A673 (cell line): ENCODE measurements around the gene PTPN23. TPM values are rescaled to one million over a fixed set of nuclear protein-coding genes. Genes with fewer than 3 reads are reported as not detected.

Source experiments
- BruUV-seq: library from RNA; stranded (reverse); fragments of 400-500 nt; replicated peaks from 2 replicates; lab custom pipeline; 2021; lab: Mats Ljungman, UMichigan
- CTCF ChIA-PET: fragments of 300-600 bp; sonication (Branson Sonifier 250); formaldehyde crosslinking; loops from one replicate; lab custom pipeline; 2022; ENCODE audit warnings: antibody characterized with exemption; lab: Charles Lee
- POLR2A ChIA-PET: fragments of 300-600 bp; sonication (Branson Sonifier 250); formaldehyde crosslinking; loops from one replicate; lab custom pipeline; 2022; ENCODE audit warnings: antibody characterized with exemption; ENCODE audit not compliant: low non-redundant PET; lab: Charles Lee
- DNase-seq: peaks from one replicate; pipeline ENCODE4 v3.0.0-alpha.2; 2015; ENCODE audit warnings: low spot score
- H3K27ac ChIP-seq: fragments of 200-600 bp; sonication (generic); 2 replicates; pipeline ENCODE4 v1.5.1; 2016; ENCODE audit warnings: mixed run types, low read depth, mild to moderate bottlenecking, mixed read lengths, antibody characterized with exemption, low read length; ENCODE audit not compliant: poor library complexity, severe bottlenecking
- H3K27me3 ChIP-seq: fragments of 200-600 bp; sonication (generic); replicated peaks from 2 replicates; pipeline ENCODE4 v1.6.1; 2017; ENCODE audit warnings: mixed run types, low read depth, mild to moderate bottlenecking, mixed read lengths, antibody characterized with exemption, low read length; ENCODE audit not compliant: insufficient read depth, poor library complexity
- H3K36me3 ChIP-seq: fragments of 200-600 bp; sonication (generic); 2 replicates; pipeline ENCODE4 v1.6.1; 2016; ENCODE audit warnings: mixed run types, mild to moderate bottlenecking, mixed read lengths, antibody characterized with exemption, low read length; ENCODE audit not compliant: insufficient read depth, poor library complexity, severe bottlenecking
- H3K4me1 ChIP-seq: fragments of 200-600 bp; sonication (generic); 2 replicates; pipeline ENCODE4 v1.6.1; 2017; ENCODE audit warnings: mixed run types, mild to moderate bottlenecking, mixed read lengths, antibody characterized with exemption, low read length; ENCODE audit not compliant: insufficient read depth, poor library complexity, severe bottlenecking
- H3K4me3 ChIP-seq: fragments of 200-600 bp; sonication (generic); 2 replicates; pipeline ENCODE4 v1.5.1; 2016; ENCODE audit warnings: low read depth, mixed run types, mild to moderate bottlenecking, mixed read lengths, low read length; ENCODE audit not compliant: poor library complexity, severe bottlenecking
- H3K9me3 ChIP-seq: fragments of 200-600 bp; sonication (generic); 2 replicates; pipeline ENCODE4 v1.6.1; 2016; ENCODE audit warnings: mixed run types, low read depth, mild to moderate bottlenecking, mixed read lengths, antibody characterized with exemption, low read length; ENCODE audit not compliant: poor library complexity, severe bottlenecking
- EZH2 ChIP-seq: fragments of 200-600 bp; sonication (generic); IDR thresholded peaks from 2 replicates; pipeline ENCODE4 v1.6.1; 2017; ENCODE audit warnings: borderline replicate concordance, low read depth, mild to moderate bottlenecking, mixed read lengths, antibody characterized with exemption, low read length; ENCODE audit not compliant: poor library complexity, severe bottlenecking
- intact Hi-C: fragments of 100-400 bp; cut with micrococcal nuclease; formaldehyde crosslinking; loops from one replicate; pipeline ENCODE4 v1.10.0; 2022; ENCODE audit not compliant: unreplicated experiment
- total RNA-seq: library from RNA; stranded (reverse); gene quantifications from 2 replicates; pipeline ENCODE4 v1.2.3, GENCODE V29; 2021
- TF ChIP-seq, protein P1 (sequence below): fragments of 300-800, 200-600 bp; sonication (generic); conservative IDR thresholded peaks from 2 replicates; pipeline ENCODE4 v1.5.1; 2017; ENCODE audit warnings: low read depth, mild to moderate bottlenecking, antibody characterized with exemption, low read length, moderate library complexity, mixed read lengths

Gene PTPN23
- total RNA-seq, 1 experiment from 2014 or later = 24.0 TPM

DNA sequence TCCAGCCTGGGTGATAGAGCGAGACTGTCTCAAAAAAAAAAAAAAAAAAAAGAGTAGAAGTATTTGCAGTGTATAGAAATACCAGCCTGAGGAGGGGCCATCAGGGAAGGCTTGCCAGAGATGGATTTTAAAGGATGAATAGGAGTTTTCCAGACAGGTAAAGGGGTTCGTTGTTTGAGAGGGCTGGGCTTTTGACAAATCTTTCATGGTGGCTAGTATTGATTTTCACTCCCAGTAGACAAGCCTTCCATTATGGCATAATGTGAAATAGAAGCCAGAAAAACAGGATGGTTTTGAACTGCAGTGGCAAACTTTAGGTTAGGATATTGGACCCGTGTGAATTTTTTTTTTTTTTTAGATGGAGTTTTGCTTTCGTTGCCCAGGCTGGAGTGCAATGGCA lies 3.6 kb downstream of the PTPN23 start:
- Histone ChIP-seq H3K36me3 (no peaks in the 10 kb centered on the region), H3K27ac (no peak overlapping the region), H3K27me3 (no peaks in the 10 kb centered on the region), H3K4me3 (no peak overlapping the region), H3K9me3 (no peaks in the 10 kb centered on the region), H3K4me1 (no peaks in the 10 kb centered on the region)
- no peak for TF ChIP-seq EZH2
- TF ChIP-seq, protein P1, sequence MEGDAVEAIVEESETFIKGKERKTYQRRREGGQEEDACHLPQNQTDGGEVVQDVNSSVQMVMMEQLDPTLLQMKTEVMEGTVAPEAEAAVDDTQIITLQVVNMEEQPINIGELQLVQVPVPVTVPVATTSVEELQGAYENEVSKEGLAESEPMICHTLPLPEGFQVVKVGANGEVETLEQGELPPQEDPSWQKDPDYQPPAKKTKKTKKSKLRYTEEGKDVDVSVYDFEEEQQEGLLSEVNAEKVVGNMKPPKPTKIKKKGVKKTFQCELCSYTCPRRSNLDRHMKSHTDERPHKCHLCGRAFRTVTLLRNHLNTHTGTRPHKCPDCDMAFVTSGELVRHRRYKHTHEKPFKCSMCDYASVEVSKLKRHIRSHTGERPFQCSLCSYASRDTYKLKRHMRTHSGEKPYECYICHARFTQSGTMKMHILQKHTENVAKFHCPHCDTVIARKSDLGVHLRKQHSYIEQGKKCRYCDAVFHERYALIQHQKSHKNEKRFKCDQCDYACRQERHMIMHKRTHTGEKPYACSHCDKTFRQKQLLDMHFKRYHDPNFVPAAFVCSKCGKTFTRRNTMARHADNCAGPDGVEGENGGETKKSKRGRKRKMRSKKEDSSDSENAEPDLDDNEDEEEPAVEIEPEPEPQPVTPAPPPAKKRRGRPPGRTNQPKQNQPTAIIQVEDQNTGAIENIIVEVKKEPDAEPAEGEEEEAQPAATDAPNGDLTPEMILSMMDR = no peak
- POLR2A ChIA-PET = no interaction called here
- intact Hi-C loops = no loop called here
- DNase-seq = no peak
- CTCF ChIA-PET = no interaction called here
- BruUV-seq = no TSS peak

DNA sequence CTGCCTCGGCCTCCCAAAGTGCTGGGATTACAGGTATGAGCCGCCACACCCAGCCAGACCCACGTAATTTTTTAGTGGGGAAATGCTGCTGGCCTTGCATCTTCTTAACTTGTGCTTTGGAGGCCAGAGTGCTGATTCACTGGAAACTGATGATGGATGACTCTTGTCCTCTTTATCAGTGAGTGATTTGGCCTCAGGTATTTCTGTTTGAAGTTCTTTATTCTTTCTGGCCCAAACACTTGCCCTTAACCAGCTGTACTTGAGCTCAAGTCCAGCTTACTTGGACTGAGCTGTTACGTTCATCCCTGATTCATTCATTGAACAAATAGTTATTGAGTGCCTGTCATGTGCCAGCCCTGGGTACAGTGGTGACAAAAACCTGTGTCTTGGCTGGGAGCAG lies 4.2 kb downstream of the PTPN23 start:
- CTCF ChIA-PET = no interaction called here
- Histone ChIP-seq H3K4me1 (no peaks in the 10 kb centered on the region), H3K9me3 (no peaks in the 10 kb centered on the region), H3K4me3 (no peak overlapping the region), H3K27me3 (no peaks in the 10 kb centered on the region), H3K27ac (no peak overlapping the region), H3K36me3 (no peaks in the 10 kb centered on the region)
- BruUV-seq = no TSS peak
- TF ChIP-seq, protein P1 = no peak
- no peak for TF ChIP-seq EZH2
- POLR2A ChIA-PET = no interaction called here
- DNase-seq = no peak
- intact Hi-C loops = no loop called here

DNA sequence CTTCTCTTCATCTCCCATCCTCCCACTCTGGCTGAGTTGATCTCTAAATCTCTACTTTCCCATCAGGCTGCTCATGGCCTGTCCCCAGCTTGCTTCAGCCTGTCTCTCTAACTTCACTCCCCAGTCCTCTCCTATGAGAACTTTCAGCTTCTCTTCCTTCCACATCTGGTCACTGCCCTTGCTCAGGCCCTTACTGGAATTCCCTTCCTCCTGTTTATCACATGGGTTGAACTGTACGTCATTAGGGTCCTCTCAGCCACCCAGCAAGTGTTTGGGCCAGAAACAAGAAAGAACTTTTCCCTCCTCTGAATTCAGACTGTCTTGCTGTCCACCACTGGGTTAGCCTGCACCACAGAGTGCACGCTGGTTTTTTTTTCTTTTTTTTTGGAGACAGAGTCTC lies 5.0 kb downstream of the PTPN23 start:
- Histone ChIP-seq H3K27ac (no peak overlapping the region), H3K4me3 (no peak overlapping the region), H3K36me3 (no peaks in the 10 kb centered on the region), H3K27me3 (no peaks in the 10 kb centered on the region), H3K4me1 (no peaks in the 10 kb centered on the region), H3K9me3 (no peaks in the 10 kb centered on the region)
- TF ChIP-seq, protein P1 = no peak
- TF ChIP-seq EZH2 = no peak
- intact Hi-C loops = no loop called here
- ChIA-PET POLR2A (no interaction called here), CTCF (no interaction called here)
- DNase-seq = no peak
- no TSS peak for BruUV-seq
